Muscle layer of duodenum (tissue), 2 donors: ENCODE data around the gene RD3L.

Experiments used
- H3K27ac ChIP-seq: one replicate; pipeline ENCODE4 v1.7.0; 2013; ENCODE audit warnings: mild to moderate bottlenecking, low read length
- H3K27me3 ChIP-seq: one replicate; pipeline ENCODE4 v1.7.0; 2013; ENCODE audit warnings: low read depth, mild to moderate bottlenecking, control low read depth, low read length
- H3K36me3 ChIP-seq, 2 donors: one replicate each; pipeline ENCODE4 v1.7.0; 2013; ENCODE audit warnings: low read length in 2 of 2, control low read depth in 1 of 2, mild to moderate bottlenecking in 1 of 2; ENCODE audit not compliant: insufficient read depth in 2 of 2, control insufficient read depth in 1 of 2
- H3K4me1 ChIP-seq, 2 donors: one replicate each; pipeline ENCODE4 v1.7.0; 2013; ENCODE audit warnings: low read length in 2 of 2, mild to moderate bottlenecking in 2 of 2, control low read depth in 1 of 2, moderate library complexity in 1 of 2; ENCODE audit not compliant: insufficient read depth in 2 of 2, control insufficient read depth in 1 of 2
- H3K4me3 ChIP-seq, 2 donors: one replicate each; pipeline ENCODE4 v1.7.0; 2013; ENCODE audit warnings: low read length in 2 of 2, low read depth in 1 of 2, mild to moderate bottlenecking in 1 of 2
- H3K9me3 ChIP-seq, 2 donors: one replicate each; pipeline ENCODE4 v1.7.0; 2013; ENCODE audit warnings: low read length in 2 of 2, control low read depth in 1 of 2, mild to moderate bottlenecking in 1 of 2; ENCODE audit not compliant: control insufficient read depth in 1 of 2
- donor health status: healthy.

RD3L gene

DNA sequence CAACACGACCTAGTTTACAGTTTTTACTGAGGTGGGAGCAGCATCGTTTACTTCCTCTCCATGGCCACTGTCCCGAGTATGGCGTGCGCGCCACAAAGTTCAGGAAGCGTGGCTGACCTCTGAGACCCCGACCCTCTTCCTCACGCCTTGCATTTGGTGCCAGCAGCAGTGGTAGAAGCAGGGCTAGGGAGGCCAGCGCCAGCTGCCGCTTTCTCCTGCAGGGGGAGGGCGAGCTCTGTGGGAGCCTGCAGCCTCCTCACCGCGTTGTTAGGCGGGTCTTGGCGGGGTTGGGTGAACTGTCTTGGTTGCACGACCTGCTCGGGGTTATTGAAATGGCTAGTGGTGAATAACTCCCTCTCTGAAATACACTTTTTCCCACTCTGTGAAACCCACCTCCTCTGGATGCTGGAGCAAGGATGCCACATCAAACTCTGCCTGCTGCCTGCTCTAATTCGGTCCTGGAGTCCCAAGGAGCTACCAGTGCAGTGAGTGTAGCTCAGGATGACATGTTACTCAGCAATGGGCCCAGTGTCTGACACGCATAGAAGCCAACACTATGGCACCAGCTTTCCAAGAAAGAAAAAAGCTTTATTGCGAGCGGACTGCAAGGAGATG lies 36.4 kb downstream of the RD3L start:
- H3K4me1 ChIP-seq: peaks cover 5 to 9% of the 10 kb centered on the region in 2 donors
- no peaks in the 10 kb centered on the region for H3K9me3 ChIP-seq
- H3K27me3 ChIP-seq: no peaks in the 10 kb centered on the region
- no peaks in the 10 kb centered on the region for H3K36me3 ChIP-seq
- H3K27ac ChIP-seq: no peak overlapping the region
- no peak overlapping the region for H3K4me3 ChIP-seq

GRCh38 chr14:103904493-103905107 lies 37.7 kb downstream of the RD3L start:
- Histone ChIP-seq H3K27me3 (no peaks in the 10 kb centered on the region), H3K27ac (no peak overlapping the region), H3K4me3 (no peak overlapping the region), H3K9me3 (no peaks in the 10 kb centered on the region), H3K36me3 (no peaks in the 10 kb centered on the region), H3K4me1 (no peaks in the 10 kb centered on the region)

DNA sequence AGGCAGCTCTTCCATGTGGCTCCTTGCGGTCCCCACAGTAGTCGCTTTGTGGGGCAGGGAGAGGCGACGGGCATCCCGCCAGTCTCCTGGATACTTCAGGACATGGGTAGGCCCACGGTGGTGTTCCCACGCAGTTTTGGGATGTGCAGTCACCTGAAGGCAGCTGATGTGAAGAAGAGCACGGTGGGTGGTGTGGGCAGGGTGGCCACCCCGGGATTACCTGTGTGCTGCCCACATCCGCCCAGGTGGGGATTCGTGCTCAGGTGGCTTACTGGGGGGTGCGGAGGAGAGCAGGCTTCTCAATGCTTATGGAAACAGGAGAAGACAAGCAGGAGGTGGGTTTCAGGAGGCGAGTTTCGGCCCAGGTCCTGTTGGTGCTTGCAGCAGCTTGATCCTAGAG lies 42.5 kb downstream of the RD3L start:
- H3K9me3 ChIP-seq: no peaks in the 10 kb centered on the region
- no peaks in the 10 kb centered on the region for H3K36me3 ChIP-seq
- no peak overlapping the region for H3K27ac ChIP-seq
- no peaks in the 10 kb centered on the region for H3K4me1 ChIP-seq
- H3K27me3 ChIP-seq: no peaks in the 10 kb centered on the region
- no peak overlapping the region for H3K4me3 ChIP-seq

DNA sequence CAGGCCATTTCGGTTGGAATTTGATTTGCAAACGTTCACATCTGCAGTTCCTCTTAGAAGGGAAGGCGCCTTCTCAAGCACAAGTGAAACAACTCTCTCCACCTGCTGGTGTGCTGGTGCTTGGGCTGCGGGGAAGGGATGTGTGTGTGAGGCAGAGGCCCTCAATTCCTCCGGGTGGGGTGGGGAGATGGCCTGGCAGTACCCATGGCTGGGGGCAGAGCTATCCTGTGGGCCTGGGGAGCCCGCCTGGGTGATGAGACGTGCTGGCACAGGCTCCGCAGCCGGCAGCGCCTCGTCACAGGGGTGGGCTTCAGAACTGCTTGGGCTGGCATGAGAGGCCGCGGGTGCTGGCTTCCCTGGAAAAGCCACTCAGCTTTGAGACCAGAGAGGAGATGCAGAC lies 43.0 kb downstream of the RD3L start:
- Histone ChIP-seq H3K4me1 (no peaks in the 10 kb centered on the region), H3K36me3 (no peaks in the 10 kb centered on the region), H3K27ac (no peak overlapping the region), H3K9me3 (no peaks in the 10 kb centered on the region), H3K27me3 (no peaks in the 10 kb centered on the region), H3K4me3 (no peak overlapping the region)

- Histone ChIP-seq H3K36me3 (no peaks in the 10 kb centered on the region), H3K27ac (no peak overlapping the region), H3K27me3 (no peaks in the 10 kb centered on the region), H3K4me3 (no peak overlapping the region), H3K9me3 (no peaks in the 10 kb centered on the region), H3K4me1 (no peaks in the 10 kb centered on the region)
Measured at GRCh38 chr14:103898711-103899110, 43.6 kb downstream of the RD3L start.

DNA sequence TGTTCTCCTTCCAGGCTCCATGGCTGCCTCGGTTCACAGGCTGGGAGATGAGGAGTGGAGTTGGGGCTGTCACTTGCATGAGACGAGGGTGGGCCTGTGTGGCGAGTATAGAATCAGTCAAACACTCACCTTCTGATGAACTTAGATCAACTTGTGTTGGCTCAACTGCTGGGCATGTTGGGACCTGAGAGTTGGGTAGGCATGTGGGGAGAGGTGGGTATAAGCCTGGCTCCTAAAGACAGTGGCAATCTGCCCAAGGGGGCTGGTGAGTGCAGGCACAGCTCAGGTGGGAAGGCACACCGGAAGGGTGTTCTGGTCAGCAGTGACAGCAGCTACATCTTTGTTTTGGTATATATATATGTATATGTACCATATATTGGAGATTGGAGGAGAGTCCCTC lies 44.1 kb downstream of the RD3L start:
- Histone ChIP-seq H3K4me3 (no peak overlapping the region), H3K27me3 (no peaks in the 10 kb centered on the region), H3K27ac (no peak overlapping the region), H3K36me3 (no peaks in the 10 kb centered on the region), H3K4me1 (no peaks in the 10 kb centered on the region), H3K9me3 (no peaks in the 10 kb centered on the region)

DNA sequence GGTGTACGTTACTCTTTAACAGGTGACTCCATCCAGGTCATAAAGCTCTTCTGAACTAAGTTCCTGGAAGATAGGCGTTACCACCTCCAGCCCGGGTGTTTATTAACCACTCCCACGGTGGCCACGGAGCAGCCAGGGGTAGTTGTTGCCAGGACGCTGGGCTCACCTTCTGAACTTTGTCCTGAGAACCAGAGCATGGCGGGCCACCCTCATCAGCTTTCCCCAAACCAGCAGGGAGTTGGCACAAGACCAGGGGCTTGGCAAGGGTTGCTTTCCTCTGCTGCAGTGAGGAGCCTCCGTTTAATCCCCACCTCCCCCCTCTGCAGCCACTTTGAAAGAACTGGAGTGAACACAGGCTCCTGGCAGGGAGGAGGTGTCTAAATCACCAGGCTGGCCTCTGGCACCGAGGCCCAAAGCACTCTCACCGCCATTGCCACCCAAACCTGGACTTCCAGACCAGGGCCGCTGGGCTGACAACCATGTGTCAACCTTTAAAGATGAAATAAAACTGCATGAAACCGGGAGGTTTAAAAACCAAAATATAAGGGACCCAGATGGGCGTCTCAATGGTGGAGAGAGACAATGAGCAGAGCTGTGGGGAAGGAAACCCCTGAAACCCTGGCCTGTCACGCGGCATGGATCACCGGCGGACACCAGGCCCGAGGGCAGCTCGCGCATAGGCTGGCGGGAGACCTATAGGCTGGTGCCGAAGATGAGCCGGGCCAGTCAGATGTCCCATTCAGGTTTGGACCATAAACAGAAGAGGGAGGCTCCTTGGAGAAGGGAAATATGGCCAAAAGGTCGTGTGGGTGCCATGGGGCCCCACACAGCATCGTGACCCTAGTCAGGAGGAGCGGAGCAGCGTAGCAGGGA lies 45.0 kb downstream of the RD3L start:
- Histone ChIP-seq H3K4me3 (no peak overlapping the region), H3K4me1 (no peaks in the 10 kb centered on the region), H3K27me3 (no peaks in the 10 kb centered on the region), H3K9me3 (no peaks in the 10 kb centered on the region), H3K27ac (peak overlapping the region; percentile 0), H3K36me3 (no peaks in the 10 kb centered on the region)

- H3K4me1 ChIP-seq: no peaks in the 10 kb centered on the region
- H3K4me3 ChIP-seq: no peak overlapping the region
- H3K36me3 ChIP-seq: no peaks in the 10 kb centered on the region
- H3K27ac ChIP-seq: peak overlapping the region; percentile 0
- no peaks in the 10 kb centered on the region for H3K9me3 ChIP-seq
- no peaks in the 10 kb centered on the region for H3K27me3 ChIP-seq
Measured at GRCh38 chr14:103896578-103896977, 45.8 kb downstream of the RD3L start.

- Histone ChIP-seq H3K27ac (no peak overlapping the region), H3K36me3 (no peaks in the 10 kb centered on the region), H3K4me1 (peaks cover 0 to 6% of the 10 kb centered on the region in 2 donors), H3K27me3 (no peaks in the 10 kb centered on the region), H3K9me3 (no peaks in the 10 kb centered on the region), H3K4me3 (no peak overlapping the region)
Measured at GRCh38 chr14:103894723-103895059, 47.6 kb downstream of the RD3L start.

- no peak overlapping the region for H3K27ac ChIP-seq
- H3K9me3 ChIP-seq: no peaks in the 10 kb centered on the region
- H3K27me3 ChIP-seq: no peaks in the 10 kb centered on the region
- H3K4me1 ChIP-seq: peaks cover 0 to 6% of the 10 kb centered on the region in 2 donors
- H3K36me3 ChIP-seq: no peaks in the 10 kb centered on the region
- H3K4me3 ChIP-seq: no peak overlapping the region
Measured at GRCh38 chr14:103894034-103894722, 48.2 kb downstream of the RD3L start.

DNA sequence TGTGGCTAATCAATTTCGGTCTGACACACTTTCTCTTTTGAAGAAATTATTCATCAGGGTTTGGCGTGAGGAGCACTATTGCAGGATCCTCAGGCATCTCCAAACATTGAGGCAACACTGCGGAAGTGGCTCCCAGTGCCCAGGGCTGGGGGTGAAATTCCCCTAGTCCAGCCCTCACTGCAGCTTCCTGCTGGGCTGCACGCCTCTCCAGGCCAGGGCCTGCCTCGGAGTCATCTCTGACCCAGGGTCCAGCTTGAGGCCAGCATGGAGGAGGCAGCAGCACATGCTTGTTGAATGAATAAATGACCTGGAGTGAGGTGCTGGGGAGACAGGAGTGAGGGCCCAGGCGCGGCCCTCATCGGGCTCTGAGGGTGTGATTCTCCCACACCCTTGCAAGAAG lies 50.1 kb downstream of the RD3L start:
- H3K36me3 ChIP-seq: no peaks in the 10 kb centered on the region
- peaks cover 0 to 6% of the 10 kb centered on the region in 2 donors for H3K4me1 ChIP-seq
- no peaks in the 10 kb centered on the region for H3K9me3 ChIP-seq
- H3K27me3 ChIP-seq: no peaks in the 10 kb centered on the region
- no peak overlapping the region for H3K4me3 ChIP-seq
- H3K27ac ChIP-seq: no peak overlapping the region
